Measurements from ENCODE around the gene PSMD6. TPM values are rescaled to one million over a fixed set of nuclear protein-coding genes. Genes with fewer than 3 reads are reported as not detected.

The PSMD6 gene
- total and polyA plus RNA-seq, 4 experiments from 2014 or later, result 65.7 to 152 (median 97.3) TPM

DNA sequence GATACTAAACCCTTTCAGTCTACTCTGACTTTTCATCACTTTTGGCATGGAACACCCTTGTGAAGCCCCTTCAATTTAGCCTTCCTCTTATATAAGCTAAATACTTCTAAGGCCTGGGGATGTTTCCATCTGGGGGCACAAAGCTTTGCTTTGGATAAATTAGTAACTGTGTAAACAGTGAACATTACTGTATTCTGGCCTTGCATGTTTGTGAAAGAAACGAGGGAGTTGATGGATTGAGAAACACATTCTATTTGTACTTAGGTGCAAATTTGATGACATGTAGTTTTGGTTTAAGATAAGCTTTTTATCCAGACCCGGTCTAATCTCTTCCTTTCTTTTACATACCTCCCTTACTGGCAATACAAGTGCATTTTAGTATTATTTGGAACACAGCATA, 19.7 kb downstream of the PSMD6 start:
- POLR2A ChIA-PET (ENCODE audit: partially characterized antibody), result interaction anchor here (1.6 to 2.1 kb wide), 2 partner anchors 20 to 24 kb away, joined by 4 to 7 read pairs; partner anchors contain the start of gene PSMD6
- Histone ChIP-seq H3K27ac (ENCODE audit: low read depth, low read length) (no peak overlapping the region), H3K9me3 (ENCODE audit: control insufficient read depth in 1 of 2, low read length in 2 of 2) (no peaks in the 10 kb centered on the region), H3K4me3 (ENCODE audit: low read length in 2 of 2) (no peak overlapping the region), H3K4me1 (ENCODE audit: insufficient read depth, low read length) (peaks cover 3% of the 10 kb centered on the region), H3K27me3 (ENCODE audit: insufficient read depth, low read length) (no peaks in the 10 kb centered on the region), H3K36me3 (ENCODE audit: insufficient read depth, low read length) (peaks cover 82% of the 10 kb centered on the region)
- peak overlapping the region in 4 of 7 donors; percentile 10 to 43 (median 34) for H3K27ac Mint-ChIP-seq
- H3K4me1 Mint-ChIP-seq, result peaks cover 10 to 25% (median 15%) of the 10 kb centered on the region in 4 donors
- H3K27me3 Mint-ChIP-seq, result no peaks in the 10 kb centered on the region
- peaks cover 31 to 38% of the 10 kb centered on the region in 2 donors for H3K36me3 Mint-ChIP-seq
- no peak overlapping the region for H3K4me3 Mint-ChIP-seq
- DNase-seq, result no peak
- CTCF ChIA-PET (ENCODE audit: partially characterized antibody), result interaction anchor here (1.1 to 2.5 kb wide), 4 partner anchors 11 to 42 kb away, joined by 3 to 23 read pairs (median 6); partner anchors contain the start of gene PSMD6
- intact Hi-C loops (cut with micrococcal nuclease), result no loop called here
- no peaks in the 10 kb centered on the region for H3K9me3 Mint-ChIP-seq

DNA sequence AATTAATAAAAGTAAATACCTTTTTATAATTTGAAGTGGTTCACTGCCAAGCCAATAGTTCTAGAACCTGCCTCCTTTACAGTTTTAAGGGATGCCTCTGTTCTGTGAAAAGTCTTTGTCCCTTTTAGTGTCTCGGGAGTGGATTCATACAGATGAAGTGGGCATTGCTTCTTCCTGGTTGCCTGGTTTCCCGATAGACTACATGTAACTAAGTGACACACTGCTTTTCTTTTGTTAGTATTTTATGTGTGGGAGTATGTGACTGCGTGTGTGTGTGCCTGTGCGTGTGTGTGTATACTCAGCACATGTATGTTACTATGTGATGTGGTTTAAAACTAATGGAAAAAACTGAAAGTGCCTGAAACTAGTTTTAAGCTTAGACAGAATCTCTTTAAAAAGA, 21.1 kb downstream of the PSMD6 start:
- CTCF ChIA-PET (ENCODE audit: partially characterized antibody), result interaction anchor here (1.1 to 2.5 kb wide), 2 partner anchors 9 to 39 kb away, joined by 3 to 23 read pairs; no protein-coding TSS in a partner anchor
- peaks cover 3% of the 10 kb centered on the region for H3K4me1 ChIP-seq (ENCODE audit: insufficient read depth, low read length)
- no peaks in the 10 kb centered on the region for H3K27me3 Mint-ChIP-seq
- no peak overlapping the region for H3K4me3 Mint-ChIP-seq
- H3K27ac ChIP-seq (ENCODE audit: low read depth, low read length), result no peak overlapping the region
- H3K36me3 Mint-ChIP-seq, result peaks cover 36 to 52% of the 10 kb centered on the region in 2 donors
- H3K36me3 ChIP-seq (ENCODE audit: insufficient read depth, low read length), result peaks cover 82% of the 10 kb centered on the region
- peak overlapping the region in 6 of 7 donors; percentile 31 to 76 (median 54) for H3K27ac Mint-ChIP-seq
- H3K4me3 ChIP-seq (ENCODE audit: low read length in 2 of 2), result no peak overlapping the region
- POLR2A ChIA-PET (ENCODE audit: partially characterized antibody), result interaction anchor here (1.6 to 2.1 kb wide), 2 partner anchors 21 to 23 kb away, joined by 4 to 7 read pairs; partner anchors contain the start of gene PSMD6
- no peak for DNase-seq
- no peaks in the 10 kb centered on the region for H3K9me3 Mint-ChIP-seq
- intact Hi-C loops (cut with micrococcal nuclease), result no loop called here
- H3K27me3 ChIP-seq (ENCODE audit: insufficient read depth, low read length), result no peaks in the 10 kb centered on the region
- no peaks in the 10 kb centered on the region for H3K9me3 ChIP-seq (ENCODE audit: control insufficient read depth in 1 of 2, low read length in 2 of 2)
- H3K4me1 Mint-ChIP-seq, result peaks cover 13 to 36% (median 25%) of the 10 kb centered on the region in 4 donors

DNA sequence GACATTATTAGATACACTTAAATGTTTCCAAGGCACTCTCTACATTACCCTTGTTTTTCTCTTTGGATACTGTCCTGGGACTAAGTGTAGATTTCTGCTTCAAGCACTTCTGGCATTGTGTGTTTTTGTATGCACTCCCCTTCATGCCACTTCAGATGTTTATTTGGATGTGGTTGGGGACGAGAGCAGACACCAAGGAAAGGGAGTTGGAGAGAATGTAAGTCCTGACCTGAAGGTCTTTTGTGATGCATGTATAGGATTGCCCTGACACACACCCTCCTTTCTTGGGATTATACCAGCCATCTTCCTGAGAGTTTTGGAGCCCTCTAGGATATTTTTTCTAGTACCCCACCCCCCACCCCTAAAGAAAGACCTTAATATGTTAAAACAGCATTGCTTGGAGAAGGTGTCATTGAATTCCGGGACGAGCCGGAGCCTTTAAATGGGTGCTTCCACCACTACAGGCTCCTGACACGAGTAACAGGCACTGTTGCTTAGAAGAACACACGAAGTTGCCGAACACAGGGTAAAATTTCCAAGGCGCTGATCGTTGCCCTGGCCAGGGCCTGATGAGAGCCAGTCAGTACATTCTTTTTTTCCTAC, 22.7 kb downstream of the PSMD6 start:
- Mint-ChIP-seq H3K4me3 (no peak overlapping the region), H3K27ac (peak overlapping the region in 5 of 7 donors; percentile 48 to 78 (median 59)), H3K9me3 (no peaks in the 10 kb centered on the region), H3K4me1 (peaks cover 15 to 50% (median 34%) of the 10 kb centered on the region in 4 donors), H3K36me3 (peaks cover 51 to 68% of the 10 kb centered on the region in 2 donors), H3K27me3 (no peaks in the 10 kb centered on the region)
- Histone ChIP-seq H3K9me3 (ENCODE audit: control insufficient read depth in 1 of 2, low read length in 2 of 2) (no peaks in the 10 kb centered on the region), H3K36me3 (ENCODE audit: insufficient read depth, low read length) (peaks cover 83% of the 10 kb centered on the region), H3K4me3 (ENCODE audit: low read length in 2 of 2) (no peak overlapping the region), H3K27me3 (ENCODE audit: insufficient read depth, low read length) (no peaks in the 10 kb centered on the region), H3K4me1 (ENCODE audit: insufficient read depth, low read length) (peaks cover 3% of the 10 kb centered on the region), H3K27ac (ENCODE audit: low read depth, low read length) (no peak overlapping the region)
- DNase-seq, result no peak
- intact Hi-C loops (cut with micrococcal nuclease), result no loop called here
- ChIA-PET CTCF (ENCODE audit: partially characterized antibody) (interaction anchor here (0.6 to 2.0 kb wide), 3 partner anchors 8 to 32 kb away, joined by 3 to 6 read pairs (median 4); no protein-coding TSS in a partner anchor), POLR2A (ENCODE audit: partially characterized antibody) (interaction anchor here (0.6 kb wide), 1 partner anchor 32 kb away, joined by 3 read pairs; no protein-coding TSS in a partner anchor)

DNA sequence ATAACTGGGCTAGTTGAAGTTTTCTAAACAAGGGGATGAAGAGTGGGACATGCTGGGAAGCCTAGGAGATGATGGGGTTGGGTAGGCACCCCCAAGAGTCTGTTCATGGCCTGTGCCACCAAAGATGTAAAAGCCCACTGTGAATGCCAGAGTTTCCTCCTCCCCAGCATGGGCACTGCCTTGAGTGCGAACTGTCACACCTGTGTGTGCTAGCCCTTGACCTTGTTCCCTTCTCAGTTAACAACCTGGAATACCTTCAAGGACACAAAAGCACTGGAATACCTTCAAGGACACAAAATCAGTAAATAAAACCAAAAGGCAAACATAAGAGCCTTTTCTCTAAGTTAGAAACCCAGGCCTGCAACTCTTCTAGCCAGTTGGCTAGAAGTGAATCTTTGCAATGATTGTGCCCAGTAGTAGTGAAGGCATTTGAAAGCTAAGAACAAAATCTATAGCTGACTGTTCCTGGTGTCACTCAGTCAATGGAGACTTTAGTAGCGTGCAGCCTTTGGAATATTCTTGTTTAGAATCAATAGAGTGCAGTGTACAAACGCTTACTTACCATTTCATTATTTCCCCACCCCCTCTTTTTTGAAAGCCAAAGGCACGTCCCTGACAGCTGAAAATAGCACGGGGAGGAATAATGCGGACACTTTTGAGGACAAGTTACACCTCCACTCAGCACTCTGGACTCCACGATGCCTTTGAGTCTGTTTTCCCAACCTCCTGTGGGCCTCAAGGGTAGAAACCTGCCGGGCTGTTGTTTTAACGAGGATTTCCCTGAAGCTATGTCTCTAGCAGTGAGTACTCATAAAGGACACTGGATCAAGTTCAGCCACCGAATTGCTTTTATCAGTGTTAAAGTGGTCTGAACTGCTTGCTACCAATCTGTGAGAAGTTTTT, 24.2 kb downstream of the PSMD6 start:
- no peak overlapping the region for H3K4me3 Mint-ChIP-seq
- H3K4me1 ChIP-seq (ENCODE audit: insufficient read depth, low read length), result peaks cover 3% of the 10 kb centered on the region
- intact Hi-C loops (cut with micrococcal nuclease), result no loop called here
- H3K36me3 Mint-ChIP-seq, result peaks cover 61 to 79% of the 10 kb centered on the region in 2 donors
- H3K9me3 ChIP-seq (ENCODE audit: control insufficient read depth in 1 of 2, low read length in 2 of 2), result no peaks in the 10 kb centered on the region
- POLR2A ChIA-PET (ENCODE audit: partially characterized antibody), result interaction anchor here (1.1 to 1.6 kb wide), 2 partner anchors 22 to 31 kb away, joined by 4 read pairs; no protein-coding TSS in a partner anchor
- H3K36me3 ChIP-seq (ENCODE audit: insufficient read depth, low read length), result peaks cover 81% of the 10 kb centered on the region
- H3K27ac ChIP-seq (ENCODE audit: low read depth, low read length), result no peak overlapping the region
- H3K27ac Mint-ChIP-seq, result peak overlapping the region; percentile 47 to 84 (median 64)
- no peak for DNase-seq
- no peaks in the 10 kb centered on the region for H3K9me3 Mint-ChIP-seq
- no peak overlapping the region for H3K4me3 ChIP-seq (ENCODE audit: low read length in 2 of 2)
- no peaks in the 10 kb centered on the region for H3K27me3 Mint-ChIP-seq
- H3K27me3 ChIP-seq (ENCODE audit: insufficient read depth, low read length), result no peaks in the 10 kb centered on the region
- CTCF ChIA-PET (ENCODE audit: partially characterized antibody), result interaction anchor here (0.8 to 29.4 kb wide), 3 partner anchors 8 to 36 kb away, joined by 3 to 875 read pairs (median 6); no protein-coding TSS in a partner anchor
- peaks cover 24 to 59% (median 43%) of the 10 kb centered on the region in 4 donors for H3K4me1 Mint-ChIP-seq

DNA sequence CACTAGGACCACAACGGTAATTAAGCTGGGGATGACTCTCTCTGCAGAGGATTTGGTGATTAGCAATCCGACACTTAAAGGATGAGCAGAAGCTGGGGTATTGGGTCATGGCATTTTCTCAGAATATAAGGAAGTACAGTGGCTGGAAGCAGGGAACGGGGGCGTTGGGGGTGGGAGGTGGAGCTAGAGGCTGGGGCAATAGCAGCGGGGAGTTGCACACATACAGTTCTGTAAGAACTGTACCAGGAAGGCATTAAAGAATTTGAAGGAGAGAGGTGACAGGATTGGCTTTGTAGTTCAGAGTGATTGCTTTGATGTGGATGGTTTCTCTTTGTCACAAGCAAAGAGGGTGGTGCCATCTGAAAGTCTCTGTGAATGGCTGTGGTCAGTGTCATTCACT, 28.2 kb downstream of the PSMD6 start:
- Mint-ChIP-seq H3K4me3 (no peak overlapping the region), H3K9me3 (no peaks in the 10 kb centered on the region), H3K4me1 (peaks cover 32 to 63% (median 46%) of the 10 kb centered on the region in 4 donors), H3K27me3 (no peaks in the 10 kb centered on the region), H3K27ac (peak overlapping the region in 6 of 7 donors; percentile 60 to 86 (median 80)), H3K36me3 (peaks cover 80 to 93% of the 10 kb centered on the region in 2 donors)
- peaks cover 7% of the 10 kb centered on the region for H3K4me1 ChIP-seq (ENCODE audit: insufficient read depth, low read length)
- no peak for DNase-seq
- no peak overlapping the region for H3K4me3 ChIP-seq (ENCODE audit: low read length in 2 of 2)
- intact Hi-C loops (cut with micrococcal nuclease), result no loop called here
- CTCF ChIA-PET (ENCODE audit: partially characterized antibody), result interaction anchor here (0.7 to 29.4 kb wide), 9 partner anchors 10 to 176 kb away, joined by 3 to 875 read pairs (median 10); partner anchors contain the start of genes C3orf49 and PSMD6
- no peaks in the 10 kb centered on the region for H3K27me3 ChIP-seq (ENCODE audit: insufficient read depth, low read length)
- H3K27ac ChIP-seq (ENCODE audit: low read depth, low read length), result no peak overlapping the region
- POLR2A ChIA-PET (ENCODE audit: partially characterized antibody), result interaction anchor here (0.9 to 5.5 kb wide), 5 partner anchors 17 to 34 kb away, joined by 5 to 36 read pairs (median 8); partner anchors contain the start of gene PSMD6
- H3K36me3 ChIP-seq (ENCODE audit: insufficient read depth, low read length), result peaks cover 94% of the 10 kb centered on the region
- no peaks in the 10 kb centered on the region for H3K9me3 ChIP-seq (ENCODE audit: control insufficient read depth in 1 of 2, low read length in 2 of 2)

DNA sequence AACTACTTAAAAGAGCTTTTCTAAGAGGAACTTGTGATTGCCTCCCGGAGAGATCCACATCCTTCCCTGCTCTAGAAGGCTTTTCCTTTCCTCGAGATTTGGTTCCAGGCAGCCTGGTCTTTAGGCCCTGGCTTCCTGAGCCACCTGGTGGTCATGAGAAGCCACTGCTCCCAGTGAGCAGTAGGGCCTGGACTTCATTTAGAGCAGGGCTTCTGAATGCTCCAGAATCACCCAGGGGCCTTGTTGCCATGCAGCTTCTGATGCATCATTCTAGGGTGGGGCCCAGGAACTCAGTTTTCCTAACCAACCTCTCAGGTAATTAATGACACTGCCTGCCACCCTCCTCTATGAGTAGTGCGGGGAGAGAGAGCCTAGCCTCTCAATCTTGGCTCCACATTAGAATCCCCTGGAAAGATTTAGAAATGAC, 29.6 kb downstream of the PSMD6 start:
- Histone ChIP-seq H3K36me3 (ENCODE audit: insufficient read depth, low read length) (peaks cover 94% of the 10 kb centered on the region), H3K27me3 (ENCODE audit: insufficient read depth, low read length) (no peaks in the 10 kb centered on the region), H3K4me1 (ENCODE audit: insufficient read depth, low read length) (peaks cover 7% of the 10 kb centered on the region), H3K4me3 (ENCODE audit: low read length in 2 of 2) (no peak overlapping the region), H3K9me3 (ENCODE audit: control insufficient read depth in 1 of 2, low read length in 2 of 2) (no peaks in the 10 kb centered on the region), H3K27ac (ENCODE audit: low read depth, low read length) (no peak overlapping the region)
- H3K27ac Mint-ChIP-seq, result peak overlapping the region; percentile 7 to 89 (median 79)
- H3K4me1 Mint-ChIP-seq, result peaks cover 31 to 58% (median 43%) of the 10 kb centered on the region in 4 donors
- peaks cover 80 to 93% of the 10 kb centered on the region in 2 donors for H3K36me3 Mint-ChIP-seq
- intact Hi-C loops (cut with micrococcal nuclease), result loop anchor here (1.0 kb wide), 3 partner anchors 14 to 31 kb away; no protein-coding TSS in a partner anchor
- no peaks in the 10 kb centered on the region for H3K9me3 Mint-ChIP-seq
- no peaks in the 10 kb centered on the region for H3K27me3 Mint-ChIP-seq
- DNase-seq, result peak; percentile 63 to 67 (median 66)
- CTCF ChIA-PET (ENCODE audit: partially characterized antibody), result interaction anchor here (0.8 to 29.4 kb wide), 19 partner anchors 10 to 175 kb away, joined by 3 to 875 read pairs (median 5); partner anchors contain the start of genes C3orf49 and PSMD6
- POLR2A ChIA-PET (ENCODE audit: partially characterized antibody), result interaction anchor here (1.4 to 5.5 kb wide), 7 partner anchors 14 to 32 kb away, joined by 3 to 36 read pairs (median 8); partner anchors contain the start of gene PSMD6
- H3K4me3 Mint-ChIP-seq, result no peak overlapping the region
